H1 (cell line): ENCODE results near the gene TPPP2. TPM values are rescaled to one million over a fixed set of nuclear protein-coding genes. Genes with fewer than 3 reads are reported as not detected.

Experiments used
- EP300 ChIP-seq, 2 experiments: IDR thresholded peaks; 1 replicate in 1 of 2; 2 replicates in 1 of 2; pipeline ENCODE4 v1.6.1; 2011 to 2012; ENCODE audit warnings: low read depth in 2 of 2, low read length in 2 of 2, mild to moderate bottlenecking in 2 of 2, borderline replicate concordance in 1 of 2, inconsistent platforms in 1 of 2, moderate library complexity in 1 of 2
- RBBP5 ChIP-seq: IDR thresholded peaks from 2 replicates; pipeline ENCODE4 v1.7.1; 2012; ENCODE audit warnings: low read depth, mild to moderate bottlenecking, inconsistent platforms, low read length, moderate library complexity, borderline replicate concordance
- TEAD4 ChIP-seq: IDR thresholded peaks from 2 replicates; pipeline ENCODE4 v1.6.1; 2012; ENCODE audit warnings: low read depth, low read length, inconsistent platforms, mixed read lengths
- polyA plus RNA-seq, 7 experiments: library from polyadenylated mRNA; depleted of rRNA in 3 of 7; stranded (reverse) in 5 of 7; unstranded in 2 of 7; fragments of >200 nt in 5 of 7; fragments of 200-250 nt in 2 of 7; gene quantifications; 1 replicate in 5 of 7; 2 replicates in 1 of 7; 4 replicates in 1 of 7; pipeline versions ENCODE4 v1.2.1 to v1.2.3, GENCODE V29; 2011 to 2013; ENCODE audit warnings: missing spikeins in 2 of 7, mixed read lengths in 2 of 7
- total RNA-seq: library from RNA; stranded (reverse); fragmentation: NEBNext Ultra II Directional; extraction: Animal tissue kit (Norgen Biotek cat#: 25700); gene quantifications from 2 replicates; pipeline ENCODE4 v1.2.1, GENCODE V29; 2021

Gene TPPP2
- total and polyA plus RNA-seq, 2 of the 8 experiments (the other 6 are each of a cell fraction or from before 2014, with no cell fraction given): not detected

DNA sequence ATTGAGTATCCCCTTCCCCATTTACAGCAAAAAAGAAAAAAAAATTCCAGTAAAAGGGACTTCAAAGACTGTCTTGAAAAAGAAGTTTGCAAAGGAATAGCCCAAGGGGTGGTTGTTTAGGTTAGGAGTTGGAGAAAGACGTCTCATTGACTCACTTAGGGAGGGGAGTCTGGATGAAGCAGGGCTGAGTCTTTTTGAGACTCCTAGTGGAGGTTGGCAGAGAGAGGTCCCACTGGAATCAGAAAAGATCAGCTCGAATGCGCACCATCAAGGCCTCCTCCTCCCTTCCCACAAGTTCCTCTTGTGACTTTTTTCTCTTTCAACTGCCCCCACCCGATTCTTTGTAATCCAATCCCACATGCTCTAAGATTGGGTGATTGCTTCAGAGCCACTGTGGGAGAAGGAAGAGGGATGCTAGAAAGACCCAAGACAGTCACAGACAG is 42.0 kb downstream of the TPPP2 start (continued):
- TF ChIP-seq RBBP5 (no peak), TEAD4 (no peak), EP300 (IDR thresholded peaks at IDR 0.05; ENCODE audit: borderline replicate concordance in 1 of 2, low read depth in 2 of 2, low read length in 2 of 2) (no peak)
